Measurements from ENCODE around the gene NPAS3. TPM values are rescaled to one million over a fixed set of nuclear protein-coding genes. Genes with fewer than 3 reads are reported as not detected.

The NPAS3 gene
- total RNA-seq, 1 donor from 2014 or later, result 6.1 TPM

GRCh38 chr14:33454022-33454595 lies 515.4 kb downstream of the NPAS3 start:
- Mint-ChIP-seq H3K27ac (no peak overlapping the region), H3K4me3 (ENCODE audit: low read depth) (no peak overlapping the region), H3K4me1 (ENCODE audit: low read depth) (peaks cover 8% of the 10 kb centered on the region), H3K9me3 (ENCODE audit: low read depth) (no peaks in the 10 kb centered on the region), H3K27me3 (no peaks in the 10 kb centered on the region), H3K36me3 (ENCODE audit: insufficient read depth) (no peaks in the 10 kb centered on the region)
- no peak for DNase-seq (ENCODE audit: low spot score, unreplicated experiment)
- TF ChIP-seq, protein P1, sequence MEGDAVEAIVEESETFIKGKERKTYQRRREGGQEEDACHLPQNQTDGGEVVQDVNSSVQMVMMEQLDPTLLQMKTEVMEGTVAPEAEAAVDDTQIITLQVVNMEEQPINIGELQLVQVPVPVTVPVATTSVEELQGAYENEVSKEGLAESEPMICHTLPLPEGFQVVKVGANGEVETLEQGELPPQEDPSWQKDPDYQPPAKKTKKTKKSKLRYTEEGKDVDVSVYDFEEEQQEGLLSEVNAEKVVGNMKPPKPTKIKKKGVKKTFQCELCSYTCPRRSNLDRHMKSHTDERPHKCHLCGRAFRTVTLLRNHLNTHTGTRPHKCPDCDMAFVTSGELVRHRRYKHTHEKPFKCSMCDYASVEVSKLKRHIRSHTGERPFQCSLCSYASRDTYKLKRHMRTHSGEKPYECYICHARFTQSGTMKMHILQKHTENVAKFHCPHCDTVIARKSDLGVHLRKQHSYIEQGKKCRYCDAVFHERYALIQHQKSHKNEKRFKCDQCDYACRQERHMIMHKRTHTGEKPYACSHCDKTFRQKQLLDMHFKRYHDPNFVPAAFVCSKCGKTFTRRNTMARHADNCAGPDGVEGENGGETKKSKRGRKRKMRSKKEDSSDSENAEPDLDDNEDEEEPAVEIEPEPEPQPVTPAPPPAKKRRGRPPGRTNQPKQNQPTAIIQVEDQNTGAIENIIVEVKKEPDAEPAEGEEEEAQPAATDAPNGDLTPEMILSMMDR (IDR thresholded peaks at IDR 0.05; ENCODE audit: unreplicated experiment), result no peak

GRCh38 chr14:33454707-33455106 lies 516.0 kb downstream of the NPAS3 start:
- H3K9me3 Mint-ChIP-seq (ENCODE audit: low read depth), result no peaks in the 10 kb centered on the region
- no peaks in the 10 kb centered on the region for H3K27me3 Mint-ChIP-seq
- TF ChIP-seq, protein P1 (IDR thresholded peaks at IDR 0.05; ENCODE audit: unreplicated experiment), result no peak
- no peak for DNase-seq (ENCODE audit: low spot score, unreplicated experiment)
- no peak overlapping the region for H3K27ac Mint-ChIP-seq
- no peak overlapping the region for H3K4me3 Mint-ChIP-seq (ENCODE audit: low read depth)
- peaks cover 8% of the 10 kb centered on the region for H3K4me1 Mint-ChIP-seq (ENCODE audit: low read depth)
- no peaks in the 10 kb centered on the region for H3K36me3 Mint-ChIP-seq (ENCODE audit: insufficient read depth)

DNA sequence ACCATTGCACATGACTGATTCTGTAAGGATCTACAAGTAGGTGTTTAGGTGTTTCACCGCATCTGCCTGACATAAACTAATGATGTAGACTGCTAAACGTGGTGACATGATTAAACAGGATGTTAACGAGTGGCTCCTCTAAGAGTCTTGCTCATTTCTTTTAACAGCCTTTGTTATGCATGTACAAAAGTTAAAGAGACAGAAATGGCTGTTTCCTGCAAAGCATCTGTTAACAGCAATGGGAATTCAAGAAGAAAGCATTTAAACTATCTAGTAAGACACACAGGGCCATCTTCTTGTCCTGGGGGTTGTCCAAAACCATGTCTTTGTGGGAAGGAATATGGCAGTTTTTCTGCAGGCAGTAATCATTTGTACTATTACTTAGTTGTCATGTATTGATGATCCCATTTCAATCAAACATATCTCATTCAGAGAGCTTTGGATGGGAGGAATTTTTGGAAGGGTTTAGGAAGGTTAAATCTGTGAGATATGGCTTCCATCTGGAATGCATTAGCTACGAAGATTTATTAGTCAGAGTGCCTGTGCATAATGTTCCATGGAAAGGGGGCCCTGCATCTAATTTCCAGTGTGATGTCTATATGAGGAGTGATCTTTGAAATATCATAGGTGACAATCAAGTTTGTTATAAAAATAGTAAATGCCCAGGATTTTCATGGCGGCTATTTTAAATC lies 517.1 kb downstream of the NPAS3 start:
- peaks cover 8% of the 10 kb centered on the region for H3K4me1 Mint-ChIP-seq (ENCODE audit: low read depth)
- no peak for DNase-seq (ENCODE audit: low spot score, unreplicated experiment)
- H3K4me3 Mint-ChIP-seq (ENCODE audit: low read depth), result no peak overlapping the region

DNA sequence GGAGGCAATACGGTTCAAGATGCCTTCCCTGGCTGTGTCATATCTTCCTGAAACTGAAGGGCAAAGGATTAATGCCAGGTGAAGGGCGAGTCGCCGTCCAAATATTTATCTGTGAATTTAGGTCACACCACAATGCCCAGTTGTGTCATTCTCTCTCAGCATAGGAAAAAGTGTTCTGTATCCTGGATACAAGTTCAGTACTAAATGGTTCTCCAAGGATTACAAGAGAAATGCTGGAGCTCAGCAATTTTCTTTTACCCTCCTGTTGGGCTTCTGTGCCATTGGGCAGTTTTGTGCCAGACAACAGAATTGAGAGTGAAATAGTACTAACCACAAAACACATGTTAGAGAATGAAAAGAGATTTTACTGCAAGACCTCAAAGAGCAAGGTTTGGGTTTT lies 518.3 kb downstream of the NPAS3 start:
- Mint-ChIP-seq H3K4me3 (ENCODE audit: low read depth) (no peak overlapping the region), H3K27me3 (no peaks in the 10 kb centered on the region), H3K36me3 (ENCODE audit: insufficient read depth) (no peaks in the 10 kb centered on the region), H3K9me3 (ENCODE audit: low read depth) (no peaks in the 10 kb centered on the region), H3K4me1 (ENCODE audit: low read depth) (peaks cover 8% of the 10 kb centered on the region), H3K27ac (no peak overlapping the region)
- DNase-seq (ENCODE audit: low spot score, unreplicated experiment), result no peak
- TF ChIP-seq, protein P1 (IDR thresholded peaks at IDR 0.05; ENCODE audit: unreplicated experiment), result no peak

More for the DNA sequence above, 517.1 kb downstream of the NPAS3 start:
- H3K27ac Mint-ChIP-seq, result no peak overlapping the region
- TF ChIP-seq, protein P1 (IDR thresholded peaks at IDR 0.05; ENCODE audit: unreplicated experiment), result no peak
- no peaks in the 10 kb centered on the region for H3K36me3 Mint-ChIP-seq (ENCODE audit: insufficient read depth)
- H3K9me3 Mint-ChIP-seq (ENCODE audit: low read depth), result no peaks in the 10 kb centered on the region
- no peaks in the 10 kb centered on the region for H3K27me3 Mint-ChIP-seq

GRCh38 chr14:33457617-33458016 lies 518.9 kb downstream of the NPAS3 start:
- TF ChIP-seq, protein P1 (IDR thresholded peaks at IDR 0.05; ENCODE audit: unreplicated experiment), result no peak
- Mint-ChIP-seq H3K9me3 (ENCODE audit: low read depth) (no peaks in the 10 kb centered on the region), H3K36me3 (ENCODE audit: insufficient read depth) (no peaks in the 10 kb centered on the region), H3K4me1 (ENCODE audit: low read depth) (peaks cover 8% of the 10 kb centered on the region), H3K4me3 (ENCODE audit: low read depth) (no peak overlapping the region), H3K27ac (no peak overlapping the region), H3K27me3 (no peaks in the 10 kb centered on the region)
- no peak for DNase-seq (ENCODE audit: low spot score, unreplicated experiment)

Data from progenitor cell of endocrine pancreas (in vitro differentiated cells).